HG03520 (cell line): Measurements from ENCODE around the gene PLIN4.

Experiments used
- ATAC-seq: cut with Tn5 transposase; IDR thresholded peaks from one replicate; pipeline ENCODE4 v1.9.1; 2021; ENCODE audit warnings: mild to moderate bottlenecking, moderate library complexity; ENCODE audit not compliant: unreplicated experiment

Gene PLIN4

GRCh38 chr19:4456843-4457653 is 61.2 kb downstream of the PLIN4 start:
- no peak for ATAC-seq

- ATAC-seq = no peak
Observed at GRCh38 chr19:4456476-4456842, 61.8 kb downstream of the PLIN4 start.

DNA sequence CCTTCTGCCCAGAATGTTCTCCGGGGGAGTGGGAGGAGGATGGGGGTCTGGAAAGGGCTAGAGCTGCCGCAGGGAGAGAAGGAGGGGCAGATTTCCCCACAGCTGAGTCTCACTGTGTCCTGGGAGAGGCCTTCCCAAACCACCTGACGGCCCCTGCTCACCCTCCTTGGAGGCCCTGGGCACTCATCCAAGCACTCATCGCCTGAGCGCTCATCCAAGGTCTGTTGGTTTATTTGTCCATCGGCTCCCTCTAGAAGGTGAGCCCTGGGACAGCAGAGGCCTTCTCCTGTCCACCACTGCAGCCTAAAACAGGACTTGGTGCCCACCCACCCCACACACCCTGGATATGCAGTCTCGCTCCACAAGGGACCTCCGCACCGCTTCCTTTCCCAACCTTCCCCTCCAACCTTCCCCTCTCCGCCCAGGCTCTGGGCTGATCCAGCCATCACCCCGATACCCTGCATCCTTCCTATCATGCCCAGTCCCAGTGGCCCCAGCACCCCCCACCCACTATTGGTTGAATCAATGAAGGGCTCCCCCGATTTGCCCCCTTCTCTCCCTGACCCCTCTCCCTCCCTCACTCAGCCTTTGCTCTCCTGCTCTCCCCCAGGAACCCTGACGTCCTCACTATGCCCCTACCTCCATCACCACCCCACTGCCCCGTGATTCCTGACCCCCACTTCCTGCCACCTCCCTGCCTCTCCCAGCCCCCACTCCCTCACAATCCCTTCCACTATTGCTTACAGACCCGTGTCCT is 62.4 kb downstream of the PLIN4 start:
- ATAC-seq = no peak

DNA sequence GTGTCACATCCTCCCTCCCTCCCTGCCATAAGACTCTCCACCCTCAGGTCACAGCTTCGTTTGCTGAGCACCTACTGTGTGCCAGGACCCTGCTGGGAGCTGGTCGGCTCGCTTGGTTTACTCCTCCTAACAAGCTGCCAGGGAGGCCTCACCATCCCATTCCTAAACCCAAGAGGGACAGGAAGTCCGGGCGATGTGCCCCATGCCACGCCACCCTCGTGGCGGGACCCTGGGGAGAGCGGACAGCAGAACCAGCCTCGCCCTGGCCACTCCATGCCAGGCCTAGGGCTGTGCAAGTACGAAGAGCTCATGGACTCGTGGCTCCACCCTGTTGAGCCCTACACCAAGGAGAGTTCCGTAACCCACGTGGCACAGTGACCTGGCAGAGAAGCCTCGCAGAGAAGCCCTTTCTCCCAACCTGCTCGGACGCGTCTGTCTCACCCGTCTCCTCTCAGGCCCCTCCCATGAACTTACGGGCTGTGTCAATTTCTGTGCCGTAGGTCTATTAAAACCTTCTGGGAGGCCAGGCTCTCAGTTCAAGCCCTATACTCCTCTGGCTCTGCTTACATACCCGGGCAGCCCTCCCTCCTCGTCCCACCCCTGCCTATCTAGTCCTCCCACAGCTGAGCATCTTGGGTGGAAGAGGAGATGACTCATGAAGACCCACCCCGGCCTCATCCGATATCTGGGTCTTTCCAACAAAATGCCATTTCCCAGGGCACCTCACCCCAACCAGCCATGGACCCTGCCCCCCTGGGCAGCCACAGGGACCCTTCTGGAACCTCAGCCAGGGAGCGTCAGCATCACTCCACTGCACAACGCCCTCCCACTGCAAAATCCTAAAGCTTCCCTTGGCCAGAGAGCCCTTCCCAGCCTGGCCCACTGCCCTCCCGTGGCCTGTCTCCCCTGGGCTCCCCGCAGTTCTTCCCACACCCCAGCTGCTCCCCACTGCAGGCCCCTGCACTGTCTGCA is 63.3 kb downstream of the PLIN4 start:
- no peak for ATAC-seq

GRCh38 chr19:4453232-4454179 is 64.8 kb downstream of the PLIN4 start:
- ATAC-seq = no peak

DNA sequence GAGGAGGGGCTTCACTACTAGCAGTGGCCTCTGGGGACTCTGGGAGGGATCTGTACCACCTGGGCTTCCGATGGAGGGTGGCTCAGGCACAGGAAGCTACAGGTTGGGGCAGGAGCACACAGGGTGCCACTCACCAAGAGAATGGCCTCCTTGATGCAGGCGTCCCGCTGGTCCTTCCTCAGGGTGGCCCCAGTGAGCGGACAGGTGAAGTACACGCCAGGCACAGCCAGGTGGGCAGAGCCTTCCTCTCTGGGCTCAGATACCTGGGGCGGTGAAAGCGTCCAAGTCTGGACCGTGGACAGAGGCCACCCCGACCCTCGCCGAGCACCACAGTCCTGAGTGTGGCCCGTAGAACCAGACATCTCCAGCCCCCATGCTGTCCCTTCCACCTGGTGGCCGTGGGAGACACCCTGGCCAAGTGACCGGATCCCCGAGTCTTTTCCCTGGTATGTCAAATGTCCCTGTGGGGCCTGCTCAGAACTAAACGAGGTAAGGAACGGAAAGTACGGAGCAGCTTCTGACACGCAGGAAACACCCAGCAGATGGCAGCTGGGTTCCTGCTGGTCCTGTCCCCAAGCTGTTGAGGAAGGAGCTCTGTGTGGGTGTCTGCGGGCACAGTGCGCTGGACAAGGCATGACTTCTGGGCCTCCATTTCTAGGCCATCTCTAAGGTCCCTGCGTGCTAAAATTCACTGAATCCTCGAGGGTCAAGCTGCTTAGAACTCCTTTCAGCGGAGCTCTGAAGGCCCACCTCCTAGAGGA is 65.9 kb downstream of the PLIN4 start:
- no peak for ATAC-seq
